CD1c-positive myeloid dendritic cell (primary cell): Measurements from ENCODE around the gene MAP2K2.

Experiments
- DNase-seq: peaks from one replicate; pipeline ENCODE4 v3.0.0-alpha.2; 2016; ENCODE audit errors: extremely low spot score

MAP2K2 gene

DNA sequence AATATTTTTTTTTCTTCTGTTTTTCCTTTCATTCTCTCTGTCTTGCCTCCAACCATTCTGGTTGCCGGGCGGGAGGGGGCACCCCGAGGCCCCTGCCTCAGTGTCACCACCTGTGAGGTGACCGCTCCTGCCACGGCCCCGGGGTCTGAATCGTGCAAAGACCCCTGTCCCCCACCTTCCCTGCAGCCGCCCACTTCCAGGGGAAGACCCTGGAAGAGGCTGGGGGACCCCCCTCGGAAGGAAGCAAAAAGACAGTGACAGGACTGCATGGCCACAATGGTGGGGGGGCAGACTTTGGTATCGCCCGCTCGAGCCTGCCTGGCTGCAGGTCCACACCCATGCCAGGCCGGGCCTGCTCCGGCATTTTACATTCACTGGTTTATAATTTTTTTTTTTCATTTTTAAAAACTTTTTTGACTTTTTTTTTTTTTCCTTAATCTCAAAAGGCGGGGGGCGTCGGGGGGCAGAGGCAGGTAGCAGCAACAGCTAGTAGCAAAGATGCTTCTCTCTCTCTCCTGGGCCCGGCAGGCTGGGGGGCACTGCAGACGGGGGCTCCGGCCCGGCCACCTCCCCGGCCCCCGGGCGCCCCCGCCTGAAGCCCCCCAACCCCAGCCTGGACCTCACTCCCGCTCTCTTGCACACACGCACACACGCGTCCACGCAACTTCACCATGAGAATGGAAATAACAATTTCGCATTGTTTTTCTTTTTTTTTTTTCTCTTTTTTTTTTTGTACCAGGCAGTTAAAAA lies 79.8 kb downstream of the MAP2K2 start:
- DNase-seq: no peak

GRCh38 chr19:4043401-4043800 lies 80.5 kb downstream of the MAP2K2 start:
- no peak for DNase-seq

- no peak for DNase-seq
These were observed 81.2 kb downstream of the MAP2K2 start for GRCh38 chr19:4042731-4043082.

GRCh38 chr19:4042064-4042730 lies 81.7 kb downstream of the MAP2K2 start:
- DNase-seq: no peak
